ENCODE data around the gene AGPS.

DNA sequence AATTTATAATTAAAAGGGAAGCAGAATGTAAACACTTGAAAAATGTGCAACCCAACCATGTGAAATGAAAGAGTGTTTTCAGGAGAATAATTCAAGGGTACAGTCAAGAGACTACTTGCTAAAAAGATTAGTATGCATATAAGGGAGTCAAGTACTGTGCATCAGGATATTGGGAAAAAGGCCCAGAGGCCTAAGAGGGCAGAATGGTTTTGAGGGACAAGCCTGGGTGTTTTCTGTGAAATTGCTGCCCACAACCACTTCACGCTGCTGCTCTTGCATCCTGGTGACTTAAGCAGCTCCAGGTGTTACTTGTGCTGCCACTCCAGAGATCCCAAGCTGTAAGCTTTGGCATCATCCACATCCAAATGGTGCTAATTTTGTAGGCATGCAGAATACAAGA lies 165.2 kb downstream of the AGPS start:
- TF ChIP-seq POLR2A (IDR thresholded peaks at IDR 0.05; ENCODE audit: low read depth, low read length) (no peak), ZNF217 (IDR thresholded peaks at IDR 0.05) (no peak), FOS (IDR thresholded peaks at IDR 0.05; ENCODE audit: borderline replicate concordance, extremely low read depth, insufficient read length) (no peak), ATF7 (IDR thresholded peaks at IDR 0.05; ENCODE audit: low read depth) (no peak)
- TF ChIP-seq, protein P1, sequence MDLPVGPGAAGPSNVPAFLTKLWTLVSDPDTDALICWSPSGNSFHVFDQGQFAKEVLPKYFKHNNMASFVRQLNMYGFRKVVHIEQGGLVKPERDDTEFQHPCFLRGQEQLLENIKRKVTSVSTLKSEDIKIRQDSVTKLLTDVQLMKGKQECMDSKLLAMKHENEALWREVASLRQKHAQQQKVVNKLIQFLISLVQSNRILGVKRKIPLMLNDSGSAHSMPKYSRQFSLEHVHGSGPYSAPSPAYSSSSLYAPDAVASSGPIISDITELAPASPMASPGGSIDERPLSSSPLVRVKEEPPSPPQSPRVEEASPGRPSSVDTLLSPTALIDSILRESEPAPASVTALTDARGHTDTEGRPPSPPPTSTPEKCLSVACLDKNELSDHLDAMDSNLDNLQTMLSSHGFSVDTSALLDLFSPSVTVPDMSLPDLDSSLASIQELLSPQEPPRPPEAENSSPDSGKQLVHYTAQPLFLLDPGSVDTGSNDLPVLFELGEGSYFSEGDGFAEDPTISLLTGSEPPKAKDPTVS (IDR thresholded peaks at IDR 0.05; ENCODE audit: low read depth, low read length), result no peak
- TF ChIP-seq, protein P2, sequence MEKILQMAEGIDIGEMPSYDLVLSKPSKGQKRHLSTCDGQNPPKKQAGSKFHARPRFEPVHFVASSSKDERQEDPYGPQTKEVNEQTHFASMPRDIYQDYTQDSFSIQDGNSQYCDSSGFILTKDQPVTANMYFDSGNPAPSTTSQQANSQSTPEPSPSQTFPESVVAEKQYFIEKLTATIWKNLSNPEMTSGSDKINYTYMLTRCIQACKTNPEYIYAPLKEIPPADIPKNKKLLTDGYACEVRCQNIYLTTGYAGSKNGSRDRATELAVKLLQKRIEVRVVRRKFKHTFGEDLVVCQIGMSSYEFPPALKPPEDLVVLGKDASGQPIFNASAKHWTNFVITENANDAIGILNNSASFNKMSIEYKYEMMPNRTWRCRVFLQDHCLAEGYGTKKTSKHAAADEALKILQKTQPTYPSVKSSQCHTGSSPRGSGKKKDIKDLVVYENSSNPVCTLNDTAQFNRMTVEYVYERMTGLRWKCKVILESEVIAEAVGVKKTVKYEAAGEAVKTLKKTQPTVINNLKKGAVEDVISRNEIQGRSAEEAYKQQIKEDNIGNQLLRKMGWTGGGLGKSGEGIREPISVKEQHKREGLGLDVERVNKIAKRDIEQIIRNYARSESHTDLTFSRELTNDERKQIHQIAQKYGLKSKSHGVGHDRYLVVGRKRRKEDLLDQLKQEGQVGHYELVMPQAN (conservative IDR thresholded peaks at IDR 0.05), result no peak
